NOMO-1 (cell line): ENCODE measurements around the gene FGR.

ENCODE experiments used
- DNase-seq, 2 experiments: peaks; one replicate each; lab custom pipeline; 2025; ENCODE audit not compliant: unreplicated experiment in 2 of 2; lab: John Stamatoyannopoulos, UW

The FGR gene

DNA sequence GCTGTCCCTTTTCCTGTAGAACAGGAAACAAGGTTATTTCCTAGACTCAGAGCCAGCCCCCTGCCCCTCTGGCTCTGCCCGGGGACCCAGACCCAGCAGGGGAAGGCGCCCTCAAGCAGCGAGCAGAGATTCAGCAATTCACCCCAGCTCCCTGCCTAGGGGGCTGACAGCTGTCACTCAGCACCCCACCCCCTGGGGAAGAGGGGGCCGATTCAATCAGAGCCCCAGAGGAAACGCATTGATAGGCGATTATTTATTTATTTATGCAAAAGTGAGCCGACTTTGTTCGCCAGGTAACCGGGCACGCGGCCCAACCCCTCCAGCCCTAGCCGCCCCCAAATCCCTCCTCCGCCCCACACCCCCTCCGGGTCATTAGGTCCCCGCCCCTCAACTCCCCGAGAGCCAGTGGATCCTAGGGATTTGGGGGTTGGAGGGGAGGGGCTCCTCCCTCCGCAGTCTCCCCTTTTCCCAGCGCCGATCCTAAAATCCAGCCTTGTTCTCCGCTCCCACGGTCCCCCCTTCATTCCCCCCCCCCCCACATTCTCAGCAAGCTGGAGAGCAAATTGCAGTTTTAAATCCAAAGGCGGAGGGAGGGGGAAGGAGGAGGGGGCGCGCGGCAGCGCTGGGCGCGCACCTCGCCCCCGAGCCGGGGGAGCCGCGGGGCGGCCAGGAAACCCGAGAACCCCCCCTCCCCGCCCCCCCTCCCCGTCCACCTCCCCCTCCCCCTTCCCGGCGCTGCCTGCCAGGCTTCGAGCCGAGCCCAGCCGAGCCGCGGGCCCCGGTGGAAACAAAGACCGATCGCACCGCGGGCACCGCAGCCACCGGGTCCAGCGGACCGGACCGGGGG lies 32.3 kb downstream of the FGR start:
- no peak for DNase-seq

- DNase-seq, result no peak
Measured at GRCh38 chr1:27601771-27602461, 33.1 kb downstream of the FGR start.

- DNase-seq, result no peak
Measured at GRCh38 chr1:27601321-27601770, 33.6 kb downstream of the FGR start.

DNA sequence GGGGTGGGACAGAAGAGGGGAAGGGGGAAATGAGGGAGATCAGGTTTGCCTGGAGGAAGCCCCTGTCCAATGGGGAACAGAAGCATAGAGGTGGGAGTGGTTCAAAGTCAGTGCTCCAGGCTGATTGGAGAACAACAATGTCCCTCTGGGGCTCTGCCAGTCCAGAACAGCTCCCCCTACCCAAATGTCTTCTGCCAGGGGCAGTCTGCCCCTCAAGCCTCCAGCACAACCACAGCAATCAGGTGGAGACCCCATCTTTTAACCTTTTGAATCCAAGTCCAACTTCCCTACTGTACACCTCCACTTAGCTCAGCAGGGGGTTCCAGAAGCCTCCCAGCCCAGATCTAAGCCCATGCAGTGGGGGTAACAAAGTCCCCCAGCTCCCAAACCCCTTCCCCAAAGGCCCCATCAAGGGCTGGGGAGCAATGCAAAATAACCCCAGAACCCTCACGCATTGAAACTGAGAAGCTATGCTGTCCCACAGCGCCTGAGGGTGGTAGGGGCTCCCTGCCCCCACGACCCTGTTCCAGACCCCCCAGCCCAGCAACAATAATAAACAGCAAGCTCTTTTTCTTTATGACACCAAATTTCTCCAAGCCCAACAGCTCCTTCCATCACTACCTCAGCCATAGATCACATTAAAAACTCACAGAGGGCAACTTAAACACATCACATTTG lies 34.3 kb downstream of the FGR start:
- DNase-seq, result no peak

DNA sequence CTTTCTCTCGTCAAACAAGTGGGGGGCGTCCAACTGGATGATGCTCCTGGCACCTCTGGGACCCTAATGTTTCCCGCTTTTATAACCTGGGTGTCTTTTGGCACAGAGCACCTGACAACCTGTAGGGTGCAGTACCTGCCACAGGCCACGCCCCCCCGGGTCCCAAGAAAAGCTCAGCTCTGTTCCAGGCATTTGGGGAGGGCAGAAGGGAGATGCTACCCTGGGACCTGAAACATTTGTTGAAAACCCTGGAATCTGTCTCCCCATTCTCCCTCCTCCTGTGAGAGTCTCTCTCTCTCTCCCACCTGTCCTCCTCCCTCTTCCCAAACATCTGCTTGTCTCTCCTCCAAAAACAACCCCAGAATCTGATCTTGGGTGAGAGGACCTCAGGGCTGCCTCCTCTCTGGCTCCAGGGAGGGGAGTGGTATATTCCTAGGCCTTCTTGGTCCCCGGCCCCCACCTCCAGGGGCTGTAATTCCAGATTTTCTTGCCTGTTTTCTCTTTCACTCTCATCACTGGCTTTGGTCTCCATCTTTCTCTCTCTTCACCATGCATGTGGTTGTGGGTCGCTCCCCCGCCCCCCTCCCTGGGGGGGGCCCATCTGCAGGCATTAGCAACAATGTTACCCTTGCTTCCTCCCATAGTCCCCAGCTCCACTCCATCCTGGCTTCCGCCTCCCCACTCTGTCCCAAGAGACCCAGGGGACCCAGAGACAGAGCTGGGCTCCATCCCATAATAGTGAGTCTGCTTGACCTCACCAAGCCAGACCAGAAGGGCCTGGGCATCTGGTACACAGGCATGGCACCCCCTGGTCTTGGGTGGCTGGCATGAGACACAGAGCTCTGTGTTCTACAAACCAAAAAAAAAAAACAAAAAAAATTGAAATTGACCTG lies 35.1 kb downstream of the FGR start:
- DNase-seq, result no peak

- no peak for DNase-seq
Measured at GRCh38 chr1:27598902-27599528, 36.0 kb downstream of the FGR start.

DNA sequence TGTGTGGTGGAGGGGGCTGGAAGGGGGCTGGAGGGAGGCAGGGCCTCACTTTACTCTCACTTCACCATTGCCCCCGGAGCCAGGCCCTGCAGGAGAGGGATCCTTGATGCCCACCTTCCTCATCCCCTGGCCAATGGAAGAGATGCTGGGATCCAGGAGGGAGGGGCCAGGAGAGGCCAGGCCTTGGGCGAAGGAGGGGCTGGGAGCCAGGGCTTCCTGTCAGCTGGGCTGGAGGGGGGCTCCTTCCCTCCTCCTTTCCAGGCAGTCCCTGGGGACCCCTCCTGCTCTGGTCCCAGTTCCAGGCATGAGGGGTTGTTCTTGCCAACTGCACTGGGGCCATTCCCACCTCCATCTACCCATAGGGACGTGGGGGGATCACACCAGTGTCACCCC lies 36.7 kb downstream of the FGR start:
- DNase-seq, result no peak

DNA sequence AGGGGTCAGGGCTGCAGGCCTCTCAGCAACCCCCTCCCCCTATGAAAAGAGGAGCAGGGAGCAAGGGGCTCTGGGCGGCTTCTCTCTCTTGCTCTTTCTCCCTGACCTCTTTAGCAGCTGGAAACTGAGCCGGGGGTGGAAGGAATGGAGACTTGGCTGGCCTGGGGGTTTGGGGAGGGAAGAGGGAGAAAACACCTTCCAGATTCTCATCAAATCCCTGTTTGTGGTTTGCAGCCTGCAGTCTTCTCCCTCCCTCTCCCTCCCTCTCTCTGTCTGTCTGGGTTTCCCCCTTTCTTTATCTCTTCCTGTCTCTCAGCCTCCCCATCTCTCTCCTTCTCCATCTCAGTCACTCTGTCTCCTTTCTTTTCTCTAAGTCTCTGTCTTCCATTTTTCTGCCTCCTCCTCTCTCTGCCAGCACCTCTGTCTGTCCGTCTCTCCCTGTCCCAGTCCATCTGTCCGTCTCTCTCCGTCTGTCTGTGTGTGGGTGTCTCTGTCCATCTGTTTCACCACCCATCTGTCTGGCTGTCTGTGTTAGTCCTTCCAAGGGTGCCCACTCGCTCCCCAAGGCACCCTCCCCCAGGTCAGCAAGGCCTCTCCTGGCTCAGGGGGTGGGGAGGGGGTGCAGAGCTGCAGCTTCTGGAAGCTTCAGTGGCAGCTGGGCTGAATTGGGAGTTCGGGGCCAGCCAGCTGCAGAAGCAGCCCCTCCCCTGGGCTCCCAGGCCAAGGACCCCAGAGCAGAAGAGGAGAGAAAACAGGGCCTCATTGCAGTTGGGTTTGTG lies 37.3 kb downstream of the FGR start:
- DNase-seq, result no peak

DNA sequence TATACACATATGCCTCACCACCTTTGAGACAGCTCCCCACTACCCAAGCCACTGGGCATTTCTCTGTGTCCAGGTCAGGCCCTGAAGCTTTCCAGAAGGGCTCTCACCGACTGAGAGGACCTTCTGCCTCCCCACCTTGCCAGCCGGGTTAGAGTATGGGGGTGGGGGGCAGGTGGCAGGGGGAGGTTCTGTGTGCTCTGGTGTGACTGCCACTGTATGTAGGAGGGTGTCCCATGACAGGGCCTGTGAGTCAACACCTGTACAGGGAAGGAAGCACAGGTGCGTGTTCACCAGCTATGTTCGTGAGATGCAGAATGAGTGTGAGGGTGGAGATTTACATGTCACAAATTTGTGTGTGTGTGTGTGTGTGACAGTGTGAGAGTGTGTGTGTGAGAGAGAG lies 38.0 kb downstream of the FGR start:
- DNase-seq, result no peak

DNA sequence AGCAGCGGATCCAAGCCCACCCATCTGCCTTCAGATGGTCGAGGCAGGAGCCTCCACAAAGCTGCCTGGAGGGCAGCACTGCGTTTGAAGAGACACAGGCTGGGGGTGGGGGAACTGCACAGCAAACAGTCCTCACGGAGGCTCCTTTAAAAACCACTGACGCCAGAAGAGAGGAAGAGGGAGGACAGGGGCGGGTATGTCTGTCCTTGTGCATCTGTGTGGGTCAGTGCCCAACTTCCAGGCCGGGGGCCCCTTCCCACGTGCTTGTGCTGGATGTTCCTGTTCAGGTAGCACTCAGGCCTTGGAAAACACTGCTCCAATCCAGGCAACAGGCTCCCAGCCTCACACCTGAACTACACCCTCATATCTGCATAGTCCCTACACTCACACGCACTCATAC lies 38.7 kb downstream of the FGR start:
- no peak for DNase-seq

DNA sequence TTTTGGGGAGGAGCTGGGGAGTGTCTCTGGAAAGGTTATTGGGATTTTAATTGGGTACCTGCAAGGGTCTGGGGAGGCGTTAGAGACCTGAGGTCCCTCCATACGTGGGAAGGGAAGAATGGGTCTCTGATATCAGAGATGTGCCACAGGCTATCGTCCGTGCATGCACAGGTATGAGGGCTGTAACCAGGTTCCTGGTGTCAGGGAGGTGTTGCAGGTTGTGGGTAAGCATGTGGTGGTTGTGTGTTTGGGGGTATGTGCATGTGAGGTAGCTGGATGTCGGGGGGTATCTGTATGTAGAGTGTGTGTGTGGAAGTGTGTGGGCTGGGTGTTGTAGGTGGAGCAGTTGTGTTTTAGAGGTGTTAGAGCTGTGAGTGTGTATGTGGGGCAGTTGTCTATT lies 39.4 kb downstream of the FGR start:
- no peak for DNase-seq

DNA sequence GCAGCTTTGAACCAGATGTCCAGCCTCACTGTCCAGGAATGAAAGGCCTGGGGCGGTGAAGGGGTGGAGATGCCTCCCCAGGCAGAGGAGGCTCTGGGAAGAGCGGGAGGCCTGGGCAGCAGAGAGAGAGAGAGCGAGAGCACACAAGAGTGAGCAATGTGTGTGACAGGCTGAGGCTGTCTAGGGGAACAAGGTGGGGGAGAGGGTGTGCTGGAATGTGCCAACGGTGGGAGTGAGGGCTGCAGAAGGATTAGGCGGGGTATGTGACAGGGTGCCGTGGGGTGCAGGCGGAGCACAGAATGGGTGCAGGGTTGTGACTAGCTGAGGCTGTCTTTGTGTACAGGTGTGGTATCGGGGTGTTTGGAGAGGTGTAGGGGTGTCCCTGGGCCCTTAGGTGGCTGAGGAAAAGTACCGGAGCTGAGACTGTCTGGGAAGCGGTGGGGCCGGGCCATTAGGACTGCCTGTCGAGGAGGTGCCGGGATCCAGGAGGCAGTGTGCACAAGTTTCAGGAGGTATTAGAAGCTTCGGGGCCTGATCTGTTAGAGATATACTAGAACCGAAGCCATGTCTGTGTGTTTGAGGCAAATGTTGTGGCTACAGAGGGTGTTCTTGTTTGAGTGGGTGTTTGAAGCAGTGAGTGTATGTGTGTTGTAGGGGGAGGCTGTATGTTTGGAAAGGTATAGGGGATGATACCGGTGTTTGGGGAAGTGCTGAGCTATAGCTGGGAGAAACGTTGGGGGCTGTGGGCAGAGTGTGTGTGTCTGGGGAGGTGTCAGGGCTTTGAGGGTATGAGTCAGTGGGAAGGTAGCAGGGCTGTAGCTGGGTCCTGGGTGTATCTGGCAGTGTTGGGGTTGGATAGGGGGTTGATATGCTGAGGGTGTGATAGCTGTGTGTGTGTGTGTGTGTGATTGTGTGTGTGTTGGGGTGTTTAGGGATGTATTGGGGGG lies 40.1 kb downstream of the FGR start:
- DNase-seq, result no peak

GRCh38 chr1:27593678-27594563 lies 41.1 kb downstream of the FGR start:
- DNase-seq, result no peak

- DNase-seq, result no peak
Measured at GRCh38 chr1:27592931-27593677, 41.9 kb downstream of the FGR start.

- DNase-seq, result no peak
Measured at GRCh38 chr1:27592232-27592930, 42.6 kb downstream of the FGR start.

DNA sequence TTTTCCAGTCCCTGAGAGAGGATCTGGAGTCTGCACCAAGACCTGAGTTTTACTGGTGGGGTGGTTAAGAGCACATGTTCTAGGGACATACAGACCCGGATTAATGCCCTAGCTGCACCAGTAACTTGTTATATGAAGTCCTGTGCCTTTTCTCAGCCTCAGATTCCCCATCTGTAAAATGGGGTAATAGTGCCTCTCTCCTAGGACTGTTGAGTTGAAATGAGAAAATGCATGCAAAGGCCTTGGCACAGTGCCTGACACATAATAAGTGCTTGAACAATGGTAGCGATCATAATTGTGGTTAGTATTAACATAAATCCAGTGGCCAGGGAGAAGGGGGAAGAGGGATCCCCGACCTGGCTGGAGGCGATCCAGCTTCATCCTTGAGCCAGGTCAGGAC lies 43.4 kb downstream of the FGR start:
- no peak for DNase-seq
